WTC11 (cell line): Measurements from ENCODE around the gene PIK3R4. TPM values are rescaled to one million over a fixed set of nuclear protein-coding genes. Genes with fewer than 3 reads are reported as not detected.

Experiments used
- ATAC-seq: fragments of 200-7000 bp; cut with Tn5 transposase; 2 replicates; pipeline ENCODE4 v1.10.0; 2021; ENCODE audit warnings: mild to moderate bottlenecking, moderate library complexity
- CTCF ChIA-PET: fragments of 300-600 bp; sonication (Branson Sonifier 250); formaldehyde crosslinking; loops from one replicate; lab custom pipeline; 2021; ENCODE audit warnings: antibody characterized with exemption; lab: Charles Lee
- POLR2A ChIA-PET: fragments of 350-600 bp; sonication (Branson Sonifier 250); formaldehyde crosslinking; loops from one replicate; lab custom pipeline; 2021; ENCODE audit warnings: antibody characterized with exemption; lab: Charles Lee
- DNase-seq: peaks from one replicate; pipeline ENCODE4 v3.0.0; 2021; ENCODE audit warnings: low spot score
- H3K27ac Mint-ChIP-seq: 2 replicates; pipeline ENCODE4 v1.8.0; 2021; ENCODE audit warnings: mixed read lengths
- H3K27me3 Mint-ChIP-seq: 2 replicates; pipeline ENCODE4 v1.8.0; 2021; ENCODE audit warnings: low read depth, mild to moderate bottlenecking, moderate library complexity, mixed read lengths
- H3K36me3 Mint-ChIP-seq: 2 replicates; pipeline ENCODE4 v1.8.0; 2021; ENCODE audit warnings: mixed read lengths
- H3K4me1 Mint-ChIP-seq: 2 replicates; pipeline ENCODE4 v1.8.0; 2022; ENCODE audit warnings: mixed read lengths
- H3K4me3 Mint-ChIP-seq: 2 replicates; pipeline ENCODE4 v1.8.0; 2021; ENCODE audit warnings: mild to moderate bottlenecking, moderate library complexity, mixed read lengths
- H3K9me3 Mint-ChIP-seq: 2 replicates; pipeline ENCODE4 v1.8.0; 2021; ENCODE audit warnings: mixed read lengths
- CREB1 ChIP-seq: sonication (generic); formaldehyde crosslinking; IDR thresholded peaks from 2 replicates; pipeline ENCODE4 v1.8.0; 2023; ENCODE audit warnings: mild to moderate bottlenecking, missing genetic modification reagents
- ERG ChIP-seq: fragments of 250-450 bp; sonication (Bioruptor Pico); IDR thresholded peaks from 2 replicates; pipeline ENCODE4 v1.8.0; 2021; ENCODE audit warnings: mild to moderate bottlenecking
- FOXK1 ChIP-seq: sonication (generic); formaldehyde crosslinking; IDR thresholded peaks from 2 replicates; pipeline ENCODE4 v1.8.0; 2022; ENCODE audit warnings: mild to moderate bottlenecking, moderate library complexity, missing genetic modification reagents
- HMGXB4 ChIP-seq: sonication (generic); formaldehyde crosslinking; IDR thresholded peaks from 2 replicates; pipeline ENCODE4 v1.8.1; 2023; ENCODE audit warnings: mild to moderate bottlenecking, moderate library complexity, missing genetic modification reagents
- KAT7 ChIP-seq: sonication (generic); formaldehyde crosslinking; IDR thresholded peaks from 2 replicates; pipeline ENCODE4 v1.8.1; 2023; ENCODE audit warnings: missing genetic modification reagents, mild to moderate bottlenecking, borderline replicate concordance
- MYBL2 ChIP-seq: sonication (generic); formaldehyde crosslinking; IDR thresholded peaks from 2 replicates; pipeline ENCODE4 v1.8.1; 2023; ENCODE audit warnings: mild to moderate bottlenecking, moderate library complexity, missing genetic modification reagents
- RORB ChIP-seq: fragments of 250-450 bp; sonication (Bioruptor Pico); IDR thresholded peaks from 2 replicates; pipeline ENCODE4 v1.9.0; 2021; ENCODE audit warnings: mild to moderate bottlenecking
- TEAD4 ChIP-seq: sonication (generic); formaldehyde crosslinking; IDR thresholded peaks from 2 replicates; pipeline ENCODE4 v1.8.0; 2022; ENCODE audit warnings: mild to moderate bottlenecking, missing genetic modification reagents
- TP53 ChIP-seq: sonication (generic); formaldehyde crosslinking; IDR thresholded peaks from 2 replicates; pipeline ENCODE4 v1.8.1; 2023; ENCODE audit warnings: mild to moderate bottlenecking, missing genetic modification reagents
- USF2 ChIP-seq: sonication (generic); formaldehyde crosslinking; IDR thresholded peaks from 2 replicates; pipeline ENCODE4 v1.8.1; 2023; ENCODE audit warnings: mild to moderate bottlenecking, missing genetic modification reagents, moderate library complexity
- ZNF512 ChIP-seq: sonication (generic); formaldehyde crosslinking; IDR thresholded peaks from 2 replicates; pipeline ENCODE4 v1.8.1; 2022; ENCODE audit warnings: missing genetic modification reagents, borderline replicate concordance
- ZNF532 ChIP-seq: fragments of 250-450 bp; sonication (Bioruptor Pico); IDR thresholded peaks from 2 replicates; pipeline ENCODE4 v1.9.0; 2021; ENCODE audit warnings: mild to moderate bottlenecking, borderline replicate concordance
- total RNA-seq: library from RNA; stranded (reverse); gene quantifications from 3 replicates; pipeline ENCODE4 v1.2.3, GENCODE V29; 2021

PIK3R4 gene
- total RNA-seq, 1 experiment from 2014 or later, result 41.5 TPM

- TF ChIP-seq ERG (no peak), KAT7 (CRISPR knock-in tag) (no peak), HMGXB4 (CRISPR knock-in tag) (no peak)
These were observed 59.8 kb downstream of the PIK3R4 start (continued) for GRCh38 chr3:130686833-130687232.

GRCh38 chr3:130682131-130682530, 64.5 kb downstream of the PIK3R4 start:
- Mint-ChIP-seq H3K27ac (no peak overlapping the region), H3K9me3 (no peaks in the 10 kb centered on the region), H3K36me3 (peaks cover 43% of the 10 kb centered on the region), H3K4me1 (no peaks in the 10 kb centered on the region)
- POLR2A ChIA-PET, result no interaction called here
- CTCF ChIA-PET, result no interaction called here
- ATAC-seq (no peak), DNase-seq (no peak)
- TF ChIP-seq ZNF512 (CRISPR knock-in tag), result no peak
- TF ChIP-seq FOXK1 (CRISPR knock-in tag), result no peak
- no peak for TF ChIP-seq MYBL2
- TF ChIP-seq TP53, result no peak
- no peak for TF ChIP-seq ZNF532 (CRISPR knock-in tag)
- no peak for TF ChIP-seq RORB (CRISPR knock-in tag)
- TF ChIP-seq USF2 (CRISPR knock-in tag), result no peak
- TF ChIP-seq, all 79 proteins: peak for 0
- H3K27me3 Mint-ChIP-seq, result no peaks in the 10 kb centered on the region
- no peak overlapping the region for H3K4me3 Mint-ChIP-seq

GRCh38 chr3:130679218-130679617, 67.4 kb downstream of the PIK3R4 start:
- Mint-ChIP-seq H3K27me3 (no peaks in the 10 kb centered on the region), H3K4me3 (no peak overlapping the region), H3K36me3 (peaks cover 42% of the 10 kb centered on the region), H3K9me3 (no peaks in the 10 kb centered on the region), H3K27ac (no peak overlapping the region), H3K4me1 (no peaks in the 10 kb centered on the region)
- no peak for ATAC-seq
- no peak for DNase-seq
- TF ChIP-seq HMGXB4 (CRISPR knock-in tag), result no peak
- TF ChIP-seq RORB (CRISPR knock-in tag), result no peak
- no peak for TF ChIP-seq CREB1 (CRISPR knock-in tag)
- no peak for TF ChIP-seq TEAD4 (CRISPR knock-in tag)
- POLR2A ChIA-PET, result interaction anchor here (0.7 kb wide), 1 partner anchor 250 kb away, joined by 3 read pairs; no protein-coding TSS in a partner anchor
- CTCF ChIA-PET, result no interaction called here
